Measurements from ENCODE around the gene SSC5D.

SSC5D gene

DNA sequence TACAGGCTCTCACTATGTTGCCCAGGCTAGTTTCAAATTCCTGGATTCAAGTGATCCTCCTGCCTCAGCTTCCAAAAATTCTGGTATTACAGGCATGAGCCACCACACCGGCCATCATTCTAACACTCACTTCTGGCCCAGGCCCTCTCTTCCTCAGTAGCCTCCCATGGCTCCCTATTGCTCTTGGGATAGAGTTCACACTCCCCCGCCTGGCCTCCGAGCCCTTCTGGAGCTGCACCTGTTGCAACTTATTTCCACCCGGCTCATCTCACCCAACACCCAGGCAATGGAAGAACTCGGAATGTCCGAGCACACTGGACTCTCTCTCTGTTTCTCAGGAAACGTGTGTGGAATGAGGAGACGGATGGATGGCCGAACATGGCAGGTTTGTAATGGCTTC lies 66.1 kb downstream of the SSC5D start:
- no peak for DNase-seq (ENCODE audit: extremely low spot score)
- CTCF ChIA-PET, result no interaction called here
- POLR2A ChIA-PET, result no interaction called here
- TF ChIP-seq ZNF384 (IDR thresholded peaks at IDR 0.05) (no peak), FOXA1 (IDR thresholded peaks at IDR 0.05) (no peak), NFRKB (IDR thresholded peaks at IDR 0.05) (no peak), BHLHE40 (IDR thresholded peaks at IDR 0.05; ENCODE audit: borderline replicate concordance) (no peak), ARNT (IDR thresholded peaks at IDR 0.05) (no peak), FOXM1 (IDR thresholded peaks at IDR 0.05; ENCODE audit: borderline replicate concordance) (no peak), FOXK2 (IDR thresholded peaks at IDR 0.05) (no peak), LEF1 (IDR thresholded peaks at IDR 0.05; ENCODE audit: borderline replicate concordance) (no peak), SUZ12 (IDR thresholded peaks at IDR 0.05) (no peak), CTBP1 (IDR thresholded peaks at IDR 0.05; ENCODE audit: borderline replicate concordance) (no peak), TARDBP (IDR thresholded peaks at IDR 0.05) (no peak), SP1 (IDR thresholded peaks at IDR 0.05) (no peak), L3MBTL2 (conservative IDR thresholded peaks at IDR 0.05) (no peak), ELF4 (IDR thresholded peaks at IDR 0.05) (no peak), HDGF (IDR thresholded peaks at IDR 0.05; ENCODE audit: borderline replicate concordance) (no peak)
- TF ChIP-seq, protein P1, sequence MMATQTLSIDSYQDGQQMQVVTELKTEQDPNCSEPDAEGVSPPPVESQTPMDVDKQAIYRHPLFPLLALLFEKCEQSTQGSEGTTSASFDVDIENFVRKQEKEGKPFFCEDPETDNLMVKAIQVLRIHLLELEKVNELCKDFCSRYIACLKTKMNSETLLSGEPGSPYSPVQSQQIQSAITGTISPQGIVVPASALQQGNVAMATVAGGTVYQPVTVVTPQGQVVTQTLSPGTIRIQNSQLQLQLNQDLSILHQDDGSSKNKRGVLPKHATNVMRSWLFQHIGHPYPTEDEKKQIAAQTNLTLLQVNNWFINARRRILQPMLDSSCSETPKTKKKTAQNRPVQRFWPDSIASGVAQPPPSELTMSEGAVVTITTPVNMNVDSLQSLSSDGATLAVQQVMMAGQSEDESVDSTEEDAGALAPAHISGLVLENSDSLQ (IDR thresholded peaks at IDR 0.05), result no peak

DNA sequence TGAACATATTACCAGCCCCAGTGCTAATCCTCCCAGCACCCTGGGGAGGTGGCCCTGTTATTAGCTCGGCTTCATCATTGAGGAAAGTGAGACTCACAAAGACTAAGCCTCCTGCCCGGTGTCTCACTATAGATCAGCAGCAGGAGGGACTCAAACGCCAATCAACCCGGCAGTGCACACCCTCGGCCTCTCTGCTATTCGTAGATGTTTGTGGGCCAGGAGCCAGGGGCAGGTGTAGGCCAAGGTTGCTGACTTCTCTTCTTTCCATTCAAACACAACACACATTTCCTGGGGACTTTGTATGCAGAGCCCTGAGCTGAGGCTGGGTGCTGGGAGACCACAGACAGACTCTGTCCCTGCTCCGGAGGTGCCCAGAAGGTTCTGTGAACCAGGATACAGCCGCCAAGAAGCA lies 66.5 kb downstream of the SSC5D start:
- TF ChIP-seq CTBP1 (IDR thresholded peaks at IDR 0.05; ENCODE audit: borderline replicate concordance), result no peak
- no peak for TF ChIP-seq FOXK2 (IDR thresholded peaks at IDR 0.05)
- TF ChIP-seq, protein P1 (IDR thresholded peaks at IDR 0.05), result no peak
- no peak for TF ChIP-seq ELF4 (IDR thresholded peaks at IDR 0.05)
- TF ChIP-seq TARDBP (IDR thresholded peaks at IDR 0.05), result no peak
- TF ChIP-seq BHLHE40 (IDR thresholded peaks at IDR 0.05; ENCODE audit: borderline replicate concordance), result no peak
- TF ChIP-seq FOXA1 (IDR thresholded peaks at IDR 0.05), result no peak
- TF ChIP-seq ZNF384 (IDR thresholded peaks at IDR 0.05), result no peak
- no peak for TF ChIP-seq FOXM1 (IDR thresholded peaks at IDR 0.05; ENCODE audit: borderline replicate concordance)
- no peak for TF ChIP-seq L3MBTL2 (conservative IDR thresholded peaks at IDR 0.05)
- no peak for TF ChIP-seq ARNT (IDR thresholded peaks at IDR 0.05)
- no peak for TF ChIP-seq SP1 (IDR thresholded peaks at IDR 0.05)
- TF ChIP-seq NFRKB (IDR thresholded peaks at IDR 0.05), result no peak
- no peak for TF ChIP-seq HDGF (IDR thresholded peaks at IDR 0.05; ENCODE audit: borderline replicate concordance)
- TF ChIP-seq SUZ12 (IDR thresholded peaks at IDR 0.05), result no peak
- no peak for TF ChIP-seq LEF1 (IDR thresholded peaks at IDR 0.05; ENCODE audit: borderline replicate concordance)
- ChIA-PET CTCF (no interaction called here), POLR2A (no interaction called here)
- no peak for DNase-seq (ENCODE audit: extremely low spot score)

DNA sequence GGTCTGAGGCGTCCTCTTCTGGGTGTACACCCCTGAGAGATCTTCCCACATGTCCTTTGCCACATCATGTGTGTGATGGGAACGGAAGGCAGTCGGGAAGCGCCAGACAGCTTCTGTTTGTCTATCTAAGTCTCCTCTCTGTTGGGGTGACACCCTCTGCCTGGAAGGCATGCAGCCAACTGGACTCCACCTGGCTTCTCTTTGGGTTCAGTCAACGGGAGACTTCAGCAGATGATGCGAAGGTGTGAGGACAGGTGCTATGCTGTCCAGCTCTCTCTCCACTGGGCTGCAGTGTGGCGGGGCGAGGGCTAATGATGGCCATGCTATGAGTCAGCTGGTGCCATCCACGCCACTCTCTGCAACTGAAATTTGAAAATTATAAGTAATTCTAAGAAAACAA lies 71.4 kb downstream of the SSC5D start:
- DNase-seq (ENCODE audit: extremely low spot score), result no peak
- ChIA-PET CTCF (no interaction called here), POLR2A (no interaction called here)
- no peak for TF ChIP-seq NFRKB (IDR thresholded peaks at IDR 0.05)
- TF ChIP-seq CTBP1 (IDR thresholded peaks at IDR 0.05; ENCODE audit: borderline replicate concordance), result no peak
- TF ChIP-seq, protein P1 (IDR thresholded peaks at IDR 0.05), result no peak
- no peak for TF ChIP-seq L3MBTL2 (conservative IDR thresholded peaks at IDR 0.05)
- TF ChIP-seq FOXK2 (IDR thresholded peaks at IDR 0.05), result no peak
- no peak for TF ChIP-seq BHLHE40 (IDR thresholded peaks at IDR 0.05; ENCODE audit: borderline replicate concordance)
- TF ChIP-seq TARDBP (IDR thresholded peaks at IDR 0.05), result no peak
- no peak for TF ChIP-seq ELF4 (IDR thresholded peaks at IDR 0.05)
- TF ChIP-seq ZNF384 (IDR thresholded peaks at IDR 0.05), result no peak
- TF ChIP-seq SP1 (IDR thresholded peaks at IDR 0.05), result no peak
- TF ChIP-seq FOXM1 (IDR thresholded peaks at IDR 0.05; ENCODE audit: borderline replicate concordance), result no peak
- TF ChIP-seq SUZ12 (IDR thresholded peaks at IDR 0.05), result no peak
- no peak for TF ChIP-seq HDGF (IDR thresholded peaks at IDR 0.05; ENCODE audit: borderline replicate concordance)
- TF ChIP-seq FOXA1 (IDR thresholded peaks at IDR 0.05), result no peak

DNA sequence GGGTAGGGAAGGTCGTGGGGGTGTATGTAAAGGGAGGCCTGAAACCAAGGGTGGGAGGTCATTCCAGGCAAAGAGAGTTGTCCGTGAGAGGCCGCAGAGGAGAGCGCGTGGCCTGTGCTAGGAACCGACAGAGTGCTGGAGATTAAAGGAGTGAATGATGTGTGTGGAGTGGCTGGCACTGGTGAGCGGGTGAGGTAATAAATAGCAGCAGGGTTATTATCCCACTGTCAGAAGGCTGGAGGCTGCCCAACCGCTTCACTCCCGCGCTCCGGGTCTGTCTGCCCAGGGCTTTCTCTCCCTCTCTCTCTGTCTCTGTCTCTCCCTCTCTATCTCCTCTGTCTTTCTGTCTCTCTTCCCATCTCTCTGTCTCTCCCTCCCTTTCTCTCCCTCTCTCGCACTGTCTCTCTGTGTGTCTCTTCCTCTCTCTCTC lies 75.0 kb downstream of the SSC5D start:
- TF ChIP-seq FOXM1 (IDR thresholded peaks at IDR 0.05; ENCODE audit: borderline replicate concordance) (no peak), LEF1 (IDR thresholded peaks at IDR 0.05; ENCODE audit: borderline replicate concordance) (no peak)
- POLR2A ChIA-PET, result no interaction called here
- DNase-seq (ENCODE audit: extremely low spot score), result no peak
- CTCF ChIA-PET, result no interaction called here

DNA sequence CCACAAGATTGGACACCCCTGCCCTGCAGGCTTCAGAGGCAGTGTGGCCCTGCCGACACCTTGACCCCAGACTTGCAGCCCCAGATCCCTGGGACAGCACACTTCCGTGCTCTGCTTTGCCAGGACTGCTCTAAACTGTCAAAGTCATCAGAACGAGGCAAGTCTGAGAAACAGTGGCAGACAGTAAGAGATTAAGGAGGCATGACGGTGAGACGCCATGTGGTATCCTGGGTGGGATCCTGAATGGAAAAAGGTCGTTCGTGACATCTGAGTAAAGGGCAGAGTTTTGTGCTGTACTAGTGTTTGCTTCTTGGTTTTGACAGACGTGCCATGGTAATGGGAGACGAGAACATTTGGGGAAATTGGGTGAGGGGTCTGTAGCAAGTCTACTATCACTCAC lies 78.6 kb downstream of the SSC5D start:
- POLR2A ChIA-PET, result no interaction called here

DNA sequence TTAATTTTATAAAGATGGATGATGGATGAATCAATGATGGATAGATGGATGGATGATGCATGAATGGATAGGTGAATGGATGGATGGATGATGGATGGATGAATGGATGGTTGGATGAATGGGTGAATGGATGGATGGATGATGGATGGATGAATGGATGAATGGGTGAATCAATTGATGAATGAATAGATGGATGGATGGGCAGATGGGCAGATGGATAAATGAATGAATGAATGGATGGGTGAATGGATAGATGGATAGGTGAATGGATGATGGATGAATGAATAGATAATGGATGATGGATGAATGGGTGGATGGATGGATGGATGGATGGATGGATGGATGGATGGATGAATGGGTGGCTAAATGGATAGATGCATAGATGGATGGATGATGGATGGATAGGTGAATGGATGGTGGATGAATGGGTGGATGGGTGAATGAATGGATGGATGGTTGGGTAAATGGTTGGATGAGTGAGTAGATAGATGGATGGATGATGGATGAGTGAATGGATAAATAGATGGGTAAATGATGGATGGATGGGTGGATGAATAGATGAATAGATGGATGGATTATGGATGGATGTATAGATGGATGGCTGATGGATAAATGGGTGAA lies 79.6 kb downstream of the SSC5D start:
- DNase-seq (ENCODE audit: extremely low spot score), result no peak
- ChIA-PET POLR2A (interaction anchor here (0.6 kb wide), 1 partner anchor 13 kb away, joined by 3 read pairs; the partner anchor contains the start of gene ZNF579), CTCF (no interaction called here)
- TF ChIP-seq NFRKB (IDR thresholded peaks at IDR 0.05) (no peak), SP1 (IDR thresholded peaks at IDR 0.05) (no peak), FOXK2 (IDR thresholded peaks at IDR 0.05) (no peak), SUZ12 (IDR thresholded peaks at IDR 0.05) (no peak), HDGF (IDR thresholded peaks at IDR 0.05; ENCODE audit: borderline replicate concordance) (no peak), FOXM1 (IDR thresholded peaks at IDR 0.05; ENCODE audit: borderline replicate concordance) (no peak)

More for the DNA sequence above, 78.6 kb downstream of the SSC5D start:
- TF ChIP-seq NFRKB (IDR thresholded peaks at IDR 0.05), result no peak
- CTCF ChIA-PET, result no interaction called here
- no peak for DNase-seq (ENCODE audit: extremely low spot score)

All from HEK293T (cell line).